HepG2 (cell line): Measurements from ENCODE around the gene SIGLEC9. TPM values are rescaled to one million over a fixed set of nuclear protein-coding genes. Genes with fewer than 3 reads are reported as not detected.

Experiments
- ATAC-seq: fragments of 200-7000 bp; cut with Tn5 transposase; 3 replicates; pipeline ENCODE4 v1.9.1; 2020; ENCODE audit warnings: mild to moderate bottlenecking, moderate library complexity
- BruUV-seq: library from RNA; stranded (reverse); fragments of 400-500 nt; replicated peaks from 2 replicates; lab custom pipeline; 2021; lab: Mats Ljungman, UMichigan
- CTCF ChIA-PET: fragments of 300-600 bp; formaldehyde crosslinking; extraction: SDS; loops from one replicate; lab custom pipeline; 2021; ENCODE audit warnings: low total read pairs, inconsistent platforms, low intra/inter-chr PET ratio; lab: Yijun Ruan, JAX
- POLR2A ChIA-PET: fragments of 350-600 bp; sonication (Branson Sonifier 250); formaldehyde crosslinking; loops from one replicate; lab custom pipeline; 2020; ENCODE audit warnings: antibody characterized with exemption, inconsistent platforms; lab: Yijun Ruan, JAX
- DNase-seq: peaks from one replicate; pipeline ENCODE4 v3.0.0-alpha.2; 2015; ENCODE audit warnings: low spot score
- FAIRE-seq: peaks from 3 replicates; lab custom pipeline; 2011; peaks lifted over from hg19 to GRCh38; lab: Jason Lieb, UNC
- H2AFZ ChIP-seq: one replicate; pipeline ENCODE4 v1.6.1; 2011; ENCODE audit warnings: low read length, inconsistent platforms
- H3K27ac ChIP-seq: fragments of 300-600 bp; 3 replicates; pipeline ENCODE4 v1.8.0; 2011; ENCODE audit warnings: mixed run types, mild to moderate bottlenecking, mixed read lengths, low read length, inconsistent platforms; ENCODE audit not compliant: insufficient read depth; ENCODE audit errors: extremely low read length
- H3K27me3 ChIP-seq, 2 experiments: fragments of 200-600 bp in 1 of 2; 2 replicates in 1 of 2; 3 replicates in 1 of 2; pipeline versions ENCODE4 v1.6.0 to v1.8.0; 2011; ENCODE audit warnings: low read length in 2 of 2, mild to moderate bottlenecking in 2 of 2, moderate library complexity in 2 of 2, inconsistent platforms in 1 of 2; ENCODE audit not compliant: insufficient read depth in 2 of 2, control insufficient read depth in 1 of 2
- H3K36me3 ChIP-seq, 2 experiments: fragments of 200-600 bp in 1 of 2; replicated peaks in 1 of 2; 2 replicates in 1 of 2; 3 replicates in 1 of 2; pipeline versions ENCODE4 v1.5.1 to v1.8.0; 2011; ENCODE audit warnings: low read length in 2 of 2, inconsistent platforms in 1 of 2; ENCODE audit not compliant: insufficient read depth in 2 of 2, control insufficient read depth in 1 of 2
- H3K4me1 ChIP-seq: 2 replicates; pipeline ENCODE4 v1.5.1; 2012; ENCODE audit warnings: low read length, inconsistent platforms; ENCODE audit not compliant: insufficient read depth
- H3K4me2 ChIP-seq: 2 replicates; pipeline ENCODE4 v1.6.0; 2011; ENCODE audit warnings: low read depth, low read length, inconsistent platforms
- H3K4me3 ChIP-seq, 3 experiments: fragments of 200-600 bp in 1 of 3; sonication (generic), shearing (Covaris generic) in 1 of 3; replicated peaks in 1 of 3; 2 replicates each; pipeline ENCODE4 v1.5.1; 2011 to 2016; ENCODE audit warnings: low read length in 3 of 3, inconsistent platforms in 2 of 3, low read depth in 2 of 3, mild to moderate bottlenecking in 2 of 3, control low read depth in 1 of 3, mixed read lengths in 1 of 3; ENCODE audit not compliant: insufficient read depth in 1 of 3
- H3K79me2 ChIP-seq: one replicate; pipeline ENCODE4 v1.6.1; 2011; ENCODE audit warnings: low read length, inconsistent platforms; ENCODE audit not compliant: insufficient read depth
- H3K9ac ChIP-seq: 2 replicates; pipeline ENCODE4 v1.6.0; 2011; ENCODE audit warnings: mild to moderate bottlenecking, low read depth, low read length, inconsistent platforms; ENCODE audit not compliant: insufficient read depth
- H3K9me3 ChIP-seq: 2 replicates; pipeline ENCODE4 v1.5.1; 2012; ENCODE audit warnings: mild to moderate bottlenecking, low read length
- H4K20me1 ChIP-seq: 2 replicates; pipeline ENCODE4 v1.6.0; 2011; ENCODE audit warnings: inconsistent platforms, mild to moderate bottlenecking, low read length, moderate library complexity; ENCODE audit not compliant: insufficient read depth
- ATF7-NPFF ChIP-seq: sonication (generic); formaldehyde crosslinking; IDR thresholded peaks from 2 replicates; pipeline ENCODE4 v1.8.1; 2023; ENCODE audit warnings: mild to moderate bottlenecking, low read depth, missing genetic modification reagents, moderate library complexity
- CC2D1A ChIP-seq: sonication (generic); formaldehyde crosslinking; IDR thresholded peaks from 2 replicates; pipeline ENCODE4 v1.8.1; 2023; ENCODE audit warnings: mild to moderate bottlenecking, missing genetic modification reagents
- FOXM1 ChIP-seq: sonication (generic); formaldehyde crosslinking; IDR thresholded peaks from 2 replicates; pipeline ENCODE4 v1.5.0; 2020; ENCODE audit warnings: missing genetic modification reagents
- GFI1 ChIP-seq: sonication (generic); formaldehyde crosslinking; IDR thresholded peaks from 2 replicates; pipeline ENCODE4 v1.5.0; 2020; ENCODE audit warnings: missing genetic modification reagents, mild to moderate bottlenecking, borderline replicate concordance
- KLF15 ChIP-seq: sonication (generic); formaldehyde crosslinking; IDR thresholded peaks from 2 replicates; pipeline ENCODE4 v1.8.1; 2023; ENCODE audit warnings: borderline replicate concordance, mild to moderate bottlenecking, inconsistent platforms, missing genetic modification reagents, mixed read lengths
- MED1 ChIP-seq: sonication (generic); formaldehyde crosslinking; IDR thresholded peaks from 2 replicates; pipeline ENCODE4 v1.4.0; 2020; ENCODE audit warnings: missing genetic modification reagents
- PTBP1 ChIP-seq: fragments of 200-400 bp; formaldehyde crosslinking; IDR thresholded peaks from 2 replicates; pipeline ENCODE4 v1.6.1; 2018; ENCODE audit warnings: low read length, low read depth; ENCODE audit not compliant: poor library complexity, severe bottlenecking
- SOX5 ChIP-seq: IDR thresholded peaks from 2 replicates; pipeline ENCODE4 v1.6.1; 2016; ENCODE audit warnings: borderline replicate concordance
- SP140L ChIP-seq: sonication (generic); formaldehyde crosslinking; IDR thresholded peaks from 2 replicates; pipeline ENCODE4 v1.4.0; 2020; ENCODE audit warnings: missing genetic modification reagents, borderline replicate concordance
- SUZ12 ChIP-seq: fragments of 150-350 bp; IDR thresholded peaks from 2 replicates; pipeline ENCODE4 v1.6.1; 2014; ENCODE audit warnings: low read depth, low read length
- ZNF260 ChIP-seq: sonication (generic); formaldehyde crosslinking; IDR thresholded peaks from 2 replicates; pipeline ENCODE4 v1.4.0; 2020; ENCODE audit warnings: missing genetic modification reagents, low read depth, mild to moderate bottlenecking, borderline replicate concordance
- ZNF557 ChIP-seq: sonication (generic); formaldehyde crosslinking; IDR thresholded peaks from 2 replicates; pipeline ENCODE4 v1.4.0; 2020; ENCODE audit warnings: missing genetic modification reagents
- ZNF616 ChIP-seq: sonication (generic); formaldehyde crosslinking; IDR thresholded peaks from 2 replicates; pipeline ENCODE4 v1.5.0; 2020; ENCODE audit warnings: low read depth, mild to moderate bottlenecking, missing genetic modification reagents
- ZNF75D ChIP-seq: sonication (generic); formaldehyde crosslinking; IDR thresholded peaks from 2 replicates; pipeline ENCODE4 v1.8.1; 2023; ENCODE audit warnings: missing genetic modification reagents, mild to moderate bottlenecking, borderline replicate concordance
- ZNF790 ChIP-seq: sonication (generic); formaldehyde crosslinking; IDR thresholded peaks from 2 replicates; pipeline ENCODE4 v1.8.0; 2022; ENCODE audit warnings: missing genetic modification reagents, mild to moderate bottlenecking, borderline replicate concordance
- ZNF839 ChIP-seq: sonication (generic); formaldehyde crosslinking; IDR thresholded peaks from 2 replicates; pipeline ENCODE4 v1.4.0; 2020; ENCODE audit warnings: missing genetic modification reagents, mild to moderate bottlenecking, borderline replicate concordance
- WGBS: methylation state at CpG from one replicate; pipeline ENCODE4 v1.1.6; 2017; ENCODE audit warnings: low lambda C conversion rate; 5-methylcytosine and 5-hydroxymethylcytosine counted together
- in situ Hi-C: cut with HindIII; loops from 2 replicates; pipeline ENCODE4 v1.10.0; 2017; ENCODE audit warnings: low pct_unique_long_range_greater_than_20kb; ENCODE audit not compliant: extremely low pct_ligation_motif_present
- intact Hi-C: fragments of 100-400 bp; cut with micrococcal nuclease; formaldehyde crosslinking; loops from one replicate; pipeline ENCODE4 v1.10.0; 2022; ENCODE audit not compliant: unreplicated experiment
- polyA plus RNA-seq, 8 experiments: library from polyadenylated mRNA; depleted of rRNA in 3 of 8; stranded (reverse) in 7 of 8; unstranded in 1 of 8; fragments of >200 nt; fragmentation: Illumina TruSeq in 4 of 8; extraction: Trizol in 4 of 8; gene quantifications; 2 replicates each; pipeline versions ENCODE4 v1.2.1 to v1.2.3, GENCODE V29; 2011 to 2016; ENCODE audit warnings: low read depth in 4 of 8, missing spikeins in 1 of 8, mixed read lengths in 1 of 8; ENCODE audit not compliant: insufficient read depth in 1 of 8
- total RNA-seq, 5 experiments: library from RNA; depleted of rRNA; stranded (reverse); fragments of >200 nt; fragmentation: Illumina TruSeq; extraction: Trizol; gene quantifications; 2 replicates each; pipeline ENCODE4 v1.2.3, GENCODE V29; 2016; ENCODE audit warnings: low read depth in 1 of 5
- TF ChIP-seq, protein P1 (sequence below): sonication (generic); formaldehyde crosslinking; IDR thresholded peaks from 2 replicates; pipeline ENCODE4 v1.4.0; 2020; ENCODE audit warnings: low read depth, mild to moderate bottlenecking, missing genetic modification reagents
- TF ChIP-seq, protein P2 (sequence below): sonication (generic); formaldehyde crosslinking; IDR thresholded peaks from 2 replicates; pipeline ENCODE4 v1.8.1; 2023; ENCODE audit warnings: mild to moderate bottlenecking, missing genetic modification reagents

The SIGLEC9 gene
- total and polyA plus RNA-seq, 2 of the 13 experiments (the other 11 are each of a cell fraction or from before 2014, with no cell fraction given): not detected

DNA sequence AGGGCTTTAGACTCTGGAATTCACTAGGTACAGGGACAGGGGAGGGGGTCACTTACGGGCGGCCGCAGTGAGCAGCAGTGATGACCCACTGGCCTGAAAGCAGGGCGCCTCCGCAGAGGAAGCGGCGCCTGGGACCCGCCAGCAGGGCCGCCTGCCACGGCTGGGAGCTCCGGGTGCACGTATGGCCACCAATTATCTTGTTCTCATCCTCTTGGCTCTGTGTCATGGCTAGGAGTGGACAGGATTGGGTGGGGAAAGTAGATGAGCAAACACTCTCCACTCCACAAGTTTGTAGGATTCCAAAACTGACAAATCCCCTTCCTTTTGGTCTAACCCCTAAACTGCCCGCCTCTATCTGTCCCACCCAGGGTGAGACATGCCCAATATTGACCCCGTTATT, 43.2 kb upstream of the SIGLEC9 start:
- no peak for FAIRE-seq
- in situ Hi-C loops (loop anchor here (25.0 kb wide), 1 partner anchor 144 kb away; no protein-coding TSS in a partner anchor), intact Hi-C loops (no loop called here)
- no peak overlapping the region for H3K9ac ChIP-seq
- no peak overlapping the region for H3K4me2 ChIP-seq
- H3K27me3 ChIP-seq: peaks cover 3 to 36% of the 10 kb centered on the region in 2 experiments; a peak in 4 of 5 replicates
- no peak for ATAC-seq
- ChIA-PET POLR2A (no interaction called here), CTCF (no interaction called here)
- H3K36me3 ChIP-seq: no peaks in the 10 kb centered on the region
- H3K4me1 ChIP-seq: no peaks in the 10 kb centered on the region
- no peaks in the 10 kb centered on the region for H3K79me2 ChIP-seq
- no peak overlapping the region for H3K27ac ChIP-seq
- 14% methylated on average over 14 of the region's 14 CpGs for WGBS
- H3K9me3 ChIP-seq: no peaks in the 10 kb centered on the region
- H4K20me1 ChIP-seq: no peaks in the 10 kb centered on the region
- no peak overlapping the region for H3K4me3 ChIP-seq
- TF ChIP-seq FOXM1 (no peak), KLF15 (CRISPR knock-in tag) (no peak), SOX5 (CRISPR knock-in tag) (no peak), SUZ12 (no peak), ZNF260 (CRISPR knock-in tag) (no peak), ZNF616 (CRISPR knock-in tag) (no peak), ZNF75D (CRISPR knock-in tag) (no peak), ZNF557 (CRISPR knock-in tag) (no peak), PTBP1 (no peak), MED1 (CRISPR knock-in tag) (no peak), ZNF790 (no peak), ATF7-NPFF (CRISPR knock-in tag) (no peak), SP140L (CRISPR knock-in tag) (no peak), CC2D1A (CRISPR knock-in tag) (no peak), ZNF839 (no peak), GFI1 (CRISPR knock-in tag) (no peak)
- TF ChIP-seq, protein P1, sequence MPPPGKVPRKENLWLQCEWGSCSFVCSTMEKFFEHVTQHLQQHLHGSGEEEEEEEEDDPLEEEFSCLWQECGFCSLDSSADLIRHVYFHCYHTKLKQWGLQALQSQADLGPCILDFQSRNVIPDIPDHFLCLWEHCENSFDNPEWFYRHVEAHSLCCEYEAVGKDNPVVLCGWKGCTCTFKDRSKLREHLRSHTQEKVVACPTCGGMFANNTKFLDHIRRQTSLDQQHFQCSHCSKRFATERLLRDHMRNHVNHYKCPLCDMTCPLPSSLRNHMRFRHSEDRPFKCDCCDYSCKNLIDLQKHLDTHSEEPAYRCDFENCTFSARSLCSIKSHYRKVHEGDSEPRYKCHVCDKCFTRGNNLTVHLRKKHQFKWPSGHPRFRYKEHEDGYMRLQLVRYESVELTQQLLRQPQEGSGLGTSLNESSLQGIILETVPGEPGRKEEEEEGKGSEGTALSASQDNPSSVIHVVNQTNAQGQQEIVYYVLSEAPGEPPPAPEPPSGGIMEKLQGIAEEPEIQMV (CRISPR knock-in tag): no peak
- TF ChIP-seq, protein P2, sequence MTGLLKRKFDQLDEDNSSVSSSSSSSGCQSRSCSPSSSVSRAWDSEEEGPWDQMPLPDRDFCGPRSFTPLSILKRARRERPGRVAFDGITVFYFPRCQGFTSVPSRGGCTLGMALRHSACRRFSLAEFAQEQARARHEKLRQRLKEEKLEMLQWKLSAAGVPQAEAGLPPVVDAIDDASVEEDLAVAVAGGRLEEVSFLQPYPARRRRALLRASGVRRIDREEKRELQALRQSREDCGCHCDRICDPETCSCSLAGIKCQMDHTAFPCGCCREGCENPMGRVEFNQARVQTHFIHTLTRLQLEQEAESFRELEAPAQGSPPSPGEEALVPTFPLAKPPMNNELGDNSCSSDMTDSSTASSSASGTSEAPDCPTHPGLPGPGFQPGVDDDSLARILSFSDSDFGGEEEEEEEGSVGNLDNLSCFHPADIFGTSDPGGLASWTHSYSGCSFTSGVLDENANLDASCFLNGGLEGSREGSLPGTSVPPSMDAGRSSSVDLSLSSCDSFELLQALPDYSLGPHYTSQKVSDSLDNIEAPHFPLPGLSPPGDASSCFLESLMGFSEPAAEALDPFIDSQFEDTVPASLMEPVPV (CRISPR knock-in tag): no peak
- no TSS peak for BruUV-seq
- DNase-seq: no peak
- H2AFZ ChIP-seq: no peak overlapping the region
